HUES6 (cell line): ENCODE measurements around the gene RAB39A.

Source experiments
- H3K27ac ChIP-seq: 2 replicates; pipeline ENCODE4 v1.7.0; 2013; ENCODE audit warnings: low read depth, mild to moderate bottlenecking, low read length, inconsistent platforms
- H3K27me3 ChIP-seq: 2 replicates; pipeline ENCODE4 v1.6.1; 2013; ENCODE audit warnings: low read length; ENCODE audit not compliant: control insufficient read depth, insufficient read depth
- H3K36me3 ChIP-seq: 2 replicates; pipeline ENCODE4 v1.6.1; 2013; ENCODE audit warnings: low read length; ENCODE audit not compliant: control insufficient read depth, insufficient read depth
- H3K4me1 ChIP-seq: 2 replicates; pipeline ENCODE4 v1.6.1; 2013; ENCODE audit warnings: low read length; ENCODE audit not compliant: control insufficient read depth, insufficient read depth
- H3K4me3 ChIP-seq: 2 replicates; pipeline ENCODE4 v1.5.1; 2013; ENCODE audit warnings: low read depth, low read length
- H3K9ac ChIP-seq: one replicate; pipeline ENCODE4 v1.6.1; 2013; ENCODE audit warnings: mild to moderate bottlenecking, low read length
- H3K9me3 ChIP-seq: 2 replicates; pipeline ENCODE4 v1.6.1; 2013; ENCODE audit warnings: low read depth, low read length; ENCODE audit not compliant: control insufficient read depth, insufficient read depth

RAB39A gene

DNA sequence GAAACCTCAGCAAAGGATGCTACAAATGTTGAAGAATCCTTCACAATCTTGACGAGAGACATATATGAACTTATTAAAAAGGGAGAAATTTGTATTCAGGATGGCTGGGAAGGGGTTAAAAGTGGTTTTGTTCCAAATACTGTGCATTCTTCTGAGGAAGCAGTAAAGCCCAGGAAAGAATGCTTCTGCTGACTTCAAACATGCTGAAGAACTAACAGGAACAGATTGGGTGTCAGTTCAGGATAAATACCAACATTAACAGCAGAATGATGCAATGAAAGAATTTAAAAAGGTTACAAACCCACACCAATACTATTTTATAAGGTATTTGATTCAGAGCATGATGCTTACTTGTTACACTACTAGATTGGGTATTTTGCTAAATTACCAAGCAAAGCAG, 33.9 kb downstream of the RAB39A start:
- Histone ChIP-seq H3K4me1 (no peaks in the 10 kb centered on the region), H3K9ac (no peak overlapping the region), H3K36me3 (peaks cover 7% of the 10 kb centered on the region), H3K27me3 (no peaks in the 10 kb centered on the region), H3K4me3 (no peak overlapping the region), H3K9me3 (no peaks in the 10 kb centered on the region), H3K27ac (no peak overlapping the region)

- no peaks in the 10 kb centered on the region for H3K27me3 ChIP-seq
- no peak overlapping the region for H3K27ac ChIP-seq
- H3K4me3 ChIP-seq: no peak overlapping the region
- H3K4me1 ChIP-seq: no peaks in the 10 kb centered on the region
- no peaks in the 10 kb centered on the region for H3K9me3 ChIP-seq
- H3K36me3 ChIP-seq: peaks cover 7% of the 10 kb centered on the region
- no peak overlapping the region for H3K9ac ChIP-seq
Observed at GRCh38 chr11:107963091-107963490, 34.8 kb downstream of the RAB39A start.

- H3K9ac ChIP-seq: no peak overlapping the region
- H3K27ac ChIP-seq: no peak overlapping the region
- no peaks in the 10 kb centered on the region for H3K4me1 ChIP-seq
- no peaks in the 10 kb centered on the region for H3K36me3 ChIP-seq
- H3K4me3 ChIP-seq: no peak overlapping the region
- no peaks in the 10 kb centered on the region for H3K27me3 ChIP-seq
- H3K9me3 ChIP-seq: no peaks in the 10 kb centered on the region
Observed at GRCh38 chr11:107969219-107969618, 41.0 kb downstream of the RAB39A start.

DNA sequence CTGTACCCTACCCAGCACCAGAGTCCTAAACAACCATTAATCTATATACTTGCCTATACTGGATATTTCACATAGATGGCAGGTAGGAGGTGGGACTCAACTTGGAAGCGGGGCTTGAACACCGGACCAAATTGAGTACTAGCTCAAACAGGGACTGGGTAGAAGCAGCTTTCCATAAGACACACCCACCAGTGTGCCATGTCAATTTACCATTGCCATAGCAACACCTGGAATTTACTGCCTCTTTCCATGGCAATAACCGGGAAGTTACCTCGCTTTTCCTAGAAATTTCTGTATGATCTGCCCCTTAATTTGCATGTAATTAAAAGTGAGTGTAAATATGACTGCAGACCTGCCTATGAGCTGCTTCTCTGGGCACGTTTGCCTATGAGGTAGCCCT, 41.8 kb downstream of the RAB39A start:
- no peak overlapping the region for H3K9ac ChIP-seq
- H3K36me3 ChIP-seq: no peaks in the 10 kb centered on the region
- no peaks in the 10 kb centered on the region for H3K9me3 ChIP-seq
- H3K27ac ChIP-seq: no peak overlapping the region
- H3K4me3 ChIP-seq: no peak overlapping the region
- no peaks in the 10 kb centered on the region for H3K27me3 ChIP-seq
- no peaks in the 10 kb centered on the region for H3K4me1 ChIP-seq

DNA sequence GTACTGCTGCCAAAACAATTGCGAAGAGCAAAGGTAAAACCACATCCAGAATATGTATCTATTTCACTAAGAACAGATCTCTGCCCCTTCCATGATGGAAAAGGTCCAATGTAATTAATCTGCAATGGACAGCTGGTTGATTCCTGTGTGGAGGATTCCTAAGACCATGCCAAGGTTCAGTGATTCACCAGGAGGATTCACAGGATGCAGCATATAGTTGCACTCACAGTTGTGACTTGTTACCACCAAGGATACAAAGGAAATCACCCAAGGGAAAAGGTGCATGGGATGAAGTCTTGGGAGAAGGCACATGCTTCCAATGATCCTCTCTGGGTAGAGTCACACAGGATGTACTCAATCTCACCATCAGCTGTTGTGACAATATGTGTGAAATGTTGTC, 45.4 kb downstream of the RAB39A start:
- Histone ChIP-seq H3K4me1 (no peaks in the 10 kb centered on the region), H3K9me3 (no peaks in the 10 kb centered on the region), H3K27ac (no peak overlapping the region), H3K4me3 (no peak overlapping the region), H3K36me3 (no peaks in the 10 kb centered on the region), H3K27me3 (no peaks in the 10 kb centered on the region), H3K9ac (no peak overlapping the region)

GRCh38 chr11:107988397-107989158, 60.3 kb downstream of the RAB39A start:
- H3K9me3 ChIP-seq: no peaks in the 10 kb centered on the region
- no peak overlapping the region for H3K9ac ChIP-seq
- H3K36me3 ChIP-seq: no peaks in the 10 kb centered on the region
- H3K27me3 ChIP-seq: no peaks in the 10 kb centered on the region
- peaks cover 13% of the 10 kb centered on the region for H3K4me1 ChIP-seq
- H3K4me3 ChIP-seq: no peak overlapping the region
- H3K27ac ChIP-seq: no peak overlapping the region

- Histone ChIP-seq H3K4me3 (no peak overlapping the region), H3K9ac (no peak overlapping the region), H3K36me3 (no peaks in the 10 kb centered on the region), H3K9me3 (no peaks in the 10 kb centered on the region), H3K4me1 (peaks cover 13% of the 10 kb centered on the region), H3K27me3 (no peaks in the 10 kb centered on the region), H3K27ac (0 out of 2 replicates have a peak overlapping the region, but pooled peaks have one; percentile 20)
Observed at GRCh38 chr11:107991868-107992414, 63.7 kb downstream of the RAB39A start.

- Histone ChIP-seq H3K27ac (no peak overlapping the region), H3K9me3 (no peaks in the 10 kb centered on the region), H3K27me3 (no peaks in the 10 kb centered on the region), H3K4me1 (peaks cover 17% of the 10 kb centered on the region), H3K36me3 (no peaks in the 10 kb centered on the region), H3K4me3 (no peak overlapping the region), H3K9ac (no peak overlapping the region)
Observed at GRCh38 chr11:107996006-107996776, 67.9 kb downstream of the RAB39A start.

- Histone ChIP-seq H3K4me1 (peaks cover 4% of the 10 kb centered on the region; the same call in 1 of the 2 replicates), H3K27me3 (no peaks in the 10 kb centered on the region), H3K4me3 (no peak overlapping the region), H3K36me3 (no peaks in the 10 kb centered on the region), H3K9me3 (no peaks in the 10 kb centered on the region), H3K9ac (no peak overlapping the region), H3K27ac (no peak overlapping the region)
Observed at GRCh38 chr11:107998761-107999160, 70.5 kb downstream of the RAB39A start.

- H3K27me3 ChIP-seq: no peaks in the 10 kb centered on the region
- H3K4me3 ChIP-seq: no peak overlapping the region
- H3K4me1 ChIP-seq: peaks cover 4% of the 10 kb centered on the region; the same call in 1 of the 2 replicates
- H3K9me3 ChIP-seq: no peaks in the 10 kb centered on the region
- H3K27ac ChIP-seq: no peak overlapping the region
- H3K9ac ChIP-seq: no peak overlapping the region
- H3K36me3 ChIP-seq: no peaks in the 10 kb centered on the region
Observed at GRCh38 chr11:107999759-108000455, 71.7 kb downstream of the RAB39A start.
